Activated naive CD4-positive, alpha-beta T cell treated with anti-CD3 and anti-CD28 coated beads, Interleukin-2, amount 50 U/mL, for 72 hours (primary cell): ENCODE results near the gene GPR39. TPM values are rescaled to one million over a fixed set of nuclear protein-coding genes. Genes with fewer than 3 reads are reported as not detected.

ENCODE experiments used
- ATAC-seq, 2 donors: fragments of 150-1000 bp; cut with Tn5 transposase; 2 replicates each; pipeline ENCODE4 v1.10.0; 2021; ENCODE audit warnings: mild to moderate bottlenecking in 2 of 2, moderate library complexity in 2 of 2
- DNase-seq, 2 donors: peaks; one replicate each; pipeline ENCODE4 v3.0.0; 2021 to 2022; ENCODE audit warnings: low spot score in 2 of 2
- H3K27ac Mint-ChIP-seq, 2 donors: one replicate each; pipeline ENCODE4 v1.8.0; 2022; ENCODE audit warnings: mild to moderate bottlenecking in 2 of 2, mixed read lengths in 2 of 2
- H3K36me3 Mint-ChIP-seq, 2 donors: one replicate each; pipeline ENCODE4 v1.8.0; 2022; ENCODE audit warnings: mixed read lengths in 2 of 2
- H3K9me3 Mint-ChIP-seq, 2 donors: one replicate each; pipeline ENCODE4 v1.8.0; 2022; ENCODE audit warnings: mixed read lengths in 2 of 2
- total RNA-seq, 2 donors: library from RNA; stranded (reverse); gene quantifications; one replicate each; pipeline ENCODE4 v1.2.3, GENCODE V29; 2022

GPR39 gene
- total RNA-seq, 2 donors from 2014 or later = not detected

GRCh38 chr2:132609101-132609890, 192.7 kb downstream of the GPR39 start:
- Mint-ChIP-seq H3K36me3 (no peaks in the 10 kb centered on the region), H3K27ac (no peak overlapping the region), H3K9me3 (peaks cover 0 to 14% of the 10 kb centered on the region in 2 donors)
- DNase-seq (no peak), ATAC-seq (no peak)

DNA sequence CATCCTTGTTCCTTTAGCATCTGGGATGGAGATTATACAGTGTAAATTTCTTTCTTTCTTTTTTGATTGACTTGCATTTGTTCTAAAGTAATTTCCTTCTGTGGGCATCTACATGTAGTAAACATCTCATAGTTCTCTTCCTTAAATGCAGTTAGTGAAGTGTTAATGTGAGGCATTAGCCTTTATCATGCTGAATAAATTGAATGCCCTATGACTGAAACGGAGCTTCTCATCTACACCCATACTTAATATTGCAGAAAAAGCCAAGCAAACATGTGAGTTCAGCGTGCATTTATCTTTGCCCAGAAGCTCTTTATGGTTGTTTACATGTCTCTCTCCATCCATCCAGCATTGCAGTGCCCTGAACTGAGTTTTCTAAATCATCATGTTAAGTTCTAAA, 195.1 kb downstream of the GPR39 start:
- H3K36me3 Mint-ChIP-seq = peaks cover 0 to 5% of the 10 kb centered on the region in 2 donors
- ATAC-seq (no peak), DNase-seq (no peak)
- peaks cover 6 to 10% of the 10 kb centered on the region in 2 donors for H3K9me3 Mint-ChIP-seq
- H3K27ac Mint-ChIP-seq = no peak overlapping the region

DNA sequence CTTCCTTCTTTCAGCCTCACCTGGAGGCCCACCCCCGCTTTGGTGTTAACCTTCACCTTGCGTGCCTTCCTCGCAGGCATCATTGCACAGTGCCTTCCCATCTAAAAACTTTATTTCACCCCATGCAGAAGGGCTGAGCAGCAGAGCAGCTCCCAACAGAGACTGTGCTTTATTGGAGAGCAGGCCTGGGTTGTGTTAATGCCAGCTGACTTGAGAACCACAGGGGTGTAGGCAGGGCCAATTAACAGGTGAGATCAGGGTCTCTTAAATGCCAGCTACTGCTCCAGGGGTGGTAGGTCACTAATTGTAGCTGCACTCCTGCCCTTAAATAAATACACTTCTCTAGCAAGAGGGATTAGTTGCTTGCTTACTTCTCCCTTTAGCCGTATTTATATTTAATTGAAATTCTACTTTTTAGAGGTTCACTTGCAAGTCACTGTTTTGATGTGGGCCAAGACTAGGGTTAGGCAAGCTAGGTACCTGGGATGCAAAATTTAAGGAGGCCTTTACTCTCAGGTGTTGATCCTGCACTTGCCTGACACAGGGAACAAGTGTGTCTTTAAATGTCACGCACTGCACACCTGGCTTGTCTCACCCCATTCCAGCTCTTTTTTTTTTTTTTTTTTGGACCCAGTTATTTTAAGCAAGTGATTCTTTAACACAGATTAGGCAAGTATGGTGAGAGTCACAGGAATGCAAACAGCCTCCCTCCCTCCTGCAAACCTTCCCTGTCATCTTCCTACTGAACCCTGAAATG, 198.9 kb downstream of the GPR39 start:
- ATAC-seq = no peak
- no peak overlapping the region for H3K27ac Mint-ChIP-seq
- H3K9me3 Mint-ChIP-seq = peaks cover 9 to 10% of the 10 kb centered on the region in 2 donors
- DNase-seq = no peak
- peaks cover 0 to 5% of the 10 kb centered on the region in 2 donors for H3K36me3 Mint-ChIP-seq

- peaks cover 0 to 5% of the 10 kb centered on the region in 2 donors for H3K36me3 Mint-ChIP-seq
- H3K27ac Mint-ChIP-seq = no peak overlapping the region
- DNase-seq (no peak), ATAC-seq (no peak)
- H3K9me3 Mint-ChIP-seq = peaks cover 6 to 9% of the 10 kb centered on the region in 2 donors
Observed at GRCh38 chr2:132617989-132618388, 201.4 kb downstream of the GPR39 start.

- H3K36me3 Mint-ChIP-seq = peaks cover 0 to 5% of the 10 kb centered on the region in 2 donors
- H3K9me3 Mint-ChIP-seq = peaks cover 6 to 9% of the 10 kb centered on the region in 2 donors
- DNase-seq (no peak), ATAC-seq (no peak)
- no peak overlapping the region for H3K27ac Mint-ChIP-seq
Observed at GRCh38 chr2:132618734-132619133, 202.1 kb downstream of the GPR39 start.

- Mint-ChIP-seq H3K9me3 (peaks cover 6 to 15% of the 10 kb centered on the region in 2 donors), H3K36me3 (peaks cover 0 to 3% of the 10 kb centered on the region in 2 donors), H3K27ac (no peak overlapping the region)
- no peak for DNase-seq
- ATAC-seq = no peak
Observed at GRCh38 chr2:132620115-132620514, 203.5 kb downstream of the GPR39 start.

DNA sequence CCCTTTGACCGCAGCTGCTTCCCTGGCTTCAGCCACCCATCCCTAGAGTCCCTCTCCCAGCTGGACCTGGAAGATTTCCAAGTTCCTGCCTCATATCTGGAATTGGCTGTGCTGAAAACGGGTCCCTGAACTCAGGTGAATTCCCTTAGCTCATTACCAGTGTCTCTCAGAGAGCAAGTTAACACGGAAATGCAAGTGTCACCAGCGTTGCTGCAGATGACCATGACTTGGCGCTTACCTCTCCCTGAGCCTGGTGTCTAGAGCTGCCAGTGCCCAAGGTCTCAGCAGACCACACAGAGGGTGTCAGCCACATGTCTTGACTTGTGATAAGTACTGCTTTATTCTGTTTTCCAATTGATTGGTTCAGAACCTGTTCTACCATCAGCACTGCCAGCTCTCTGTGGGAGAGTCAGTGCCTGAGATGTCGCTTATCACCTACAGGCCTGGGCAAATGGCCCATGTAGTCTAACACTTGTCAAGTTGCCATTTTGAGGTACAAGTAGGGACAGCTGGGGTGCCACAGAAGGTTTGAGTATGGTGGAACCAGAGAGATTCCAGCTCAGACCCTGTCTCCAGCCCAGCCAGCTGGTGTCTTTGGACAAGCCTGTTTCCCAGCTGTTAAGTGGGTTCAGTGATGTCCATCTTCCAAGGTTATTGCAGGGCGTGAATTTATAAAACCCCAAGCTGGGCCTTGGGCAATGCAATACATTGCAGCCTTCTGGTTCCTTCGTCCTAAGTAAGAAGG, 204.7 kb downstream of the GPR39 start:
- Mint-ChIP-seq H3K9me3 (peaks cover 4 to 14% of the 10 kb centered on the region in 2 donors), H3K27ac (no peak overlapping the region), H3K36me3 (no peaks in the 10 kb centered on the region)
- ATAC-seq (no peak), DNase-seq (no peak)

- peaks cover 4 to 9% of the 10 kb centered on the region in 2 donors for H3K9me3 Mint-ChIP-seq
- H3K27ac Mint-ChIP-seq = no peak overlapping the region
- no peak for ATAC-seq
- no peaks in the 10 kb centered on the region for H3K36me3 Mint-ChIP-seq
- no peak for DNase-seq
Observed at GRCh38 chr2:132623096-132623839, 206.7 kb downstream of the GPR39 start.

GRCh38 chr2:132627536-132627935, 210.9 kb downstream of the GPR39 start:
- Mint-ChIP-seq H3K36me3 (no peaks in the 10 kb centered on the region), H3K27ac (no peak overlapping the region), H3K9me3 (peaks cover 13 to 18% of the 10 kb centered on the region in 2 donors)
- no peak for ATAC-seq
- DNase-seq = no peak

DNA sequence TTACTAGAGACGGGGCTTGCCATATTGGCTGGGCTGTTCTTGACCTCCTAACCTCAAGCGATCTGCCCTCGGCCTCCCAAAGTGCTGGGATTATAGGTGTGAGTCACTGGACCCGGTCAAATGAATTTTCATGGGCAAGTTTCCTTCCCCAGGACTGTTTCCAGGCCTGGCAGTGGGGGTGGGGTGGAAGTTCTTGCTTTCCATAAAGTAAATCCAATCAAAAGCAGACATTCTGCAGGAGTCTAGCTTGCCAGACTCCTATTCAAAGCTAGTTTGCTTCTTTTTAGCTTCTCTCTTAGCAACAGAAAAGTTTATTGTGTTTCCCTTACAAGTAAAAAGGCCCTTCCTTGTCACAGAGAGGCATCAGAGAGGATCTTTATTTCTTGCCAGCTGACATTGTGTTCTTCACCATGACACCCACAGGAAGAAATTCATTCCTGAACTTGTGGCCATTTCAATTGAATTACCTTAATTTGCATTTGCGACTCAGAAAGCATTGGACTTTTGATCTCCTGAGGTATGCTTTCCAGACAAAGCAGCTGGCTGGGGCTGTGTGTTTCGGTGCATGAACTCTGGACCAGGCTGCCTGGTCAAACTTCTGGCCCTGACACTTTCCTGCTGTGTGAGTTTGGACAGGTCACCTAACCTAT, 215.5 kb downstream of the GPR39 start:
- DNase-seq (no peak), ATAC-seq (no peak)
- no peaks in the 10 kb centered on the region for H3K36me3 Mint-ChIP-seq
- H3K27ac Mint-ChIP-seq = no peak overlapping the region
- H3K9me3 Mint-ChIP-seq = peaks cover 22 to 23% of the 10 kb centered on the region in 2 donors

DNA sequence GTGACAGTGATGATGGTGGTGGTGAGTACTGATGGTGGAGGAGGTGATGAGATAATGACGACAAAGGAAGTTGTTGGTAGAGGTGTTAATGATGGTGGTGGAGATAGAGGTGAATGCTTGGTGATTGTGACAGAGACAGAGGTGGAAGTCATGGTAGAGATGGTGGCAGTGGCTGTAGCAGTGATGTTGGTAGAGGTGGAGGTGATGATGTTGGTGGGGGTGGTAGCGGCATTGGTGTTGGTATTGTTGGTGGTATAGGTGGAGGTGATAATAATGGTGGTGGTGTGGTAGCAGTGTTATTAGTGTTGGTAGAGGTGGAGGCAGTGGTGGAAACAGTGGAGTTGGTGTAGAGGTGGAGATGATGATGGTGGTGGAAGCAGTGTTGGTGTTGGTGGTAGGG, 217.0 kb downstream of the GPR39 start:
- ATAC-seq = no peak
- Mint-ChIP-seq H3K36me3 (no peaks in the 10 kb centered on the region), H3K27ac (no peak overlapping the region), H3K9me3 (peaks cover 22 to 23% of the 10 kb centered on the region in 2 donors)
- no peak for DNase-seq

DNA sequence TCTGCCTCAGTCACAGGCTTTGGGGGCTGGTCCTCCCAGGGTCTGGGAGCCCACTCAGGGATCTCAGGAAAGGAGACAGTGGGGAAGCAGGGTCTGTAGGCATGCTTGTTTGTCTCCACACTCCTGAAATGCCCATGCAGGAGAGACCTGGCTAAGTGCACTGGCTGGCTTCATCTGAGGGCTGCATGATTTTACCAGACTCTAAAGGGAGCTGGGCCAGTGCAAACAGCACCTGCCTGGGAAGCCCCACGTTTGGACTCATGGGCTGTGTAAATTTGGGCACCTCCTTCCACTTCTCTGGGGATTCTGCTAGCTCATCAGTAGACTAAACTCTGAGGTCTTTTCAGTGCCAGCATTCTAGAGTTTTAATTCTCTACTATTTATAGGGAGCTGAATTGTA, 219.7 kb downstream of the GPR39 start:
- no peak for DNase-seq
- ATAC-seq = no peak
- Mint-ChIP-seq H3K27ac (no peak overlapping the region), H3K36me3 (no peaks in the 10 kb centered on the region), H3K9me3 (peaks cover 12 to 14% of the 10 kb centered on the region in 2 donors)

DNA sequence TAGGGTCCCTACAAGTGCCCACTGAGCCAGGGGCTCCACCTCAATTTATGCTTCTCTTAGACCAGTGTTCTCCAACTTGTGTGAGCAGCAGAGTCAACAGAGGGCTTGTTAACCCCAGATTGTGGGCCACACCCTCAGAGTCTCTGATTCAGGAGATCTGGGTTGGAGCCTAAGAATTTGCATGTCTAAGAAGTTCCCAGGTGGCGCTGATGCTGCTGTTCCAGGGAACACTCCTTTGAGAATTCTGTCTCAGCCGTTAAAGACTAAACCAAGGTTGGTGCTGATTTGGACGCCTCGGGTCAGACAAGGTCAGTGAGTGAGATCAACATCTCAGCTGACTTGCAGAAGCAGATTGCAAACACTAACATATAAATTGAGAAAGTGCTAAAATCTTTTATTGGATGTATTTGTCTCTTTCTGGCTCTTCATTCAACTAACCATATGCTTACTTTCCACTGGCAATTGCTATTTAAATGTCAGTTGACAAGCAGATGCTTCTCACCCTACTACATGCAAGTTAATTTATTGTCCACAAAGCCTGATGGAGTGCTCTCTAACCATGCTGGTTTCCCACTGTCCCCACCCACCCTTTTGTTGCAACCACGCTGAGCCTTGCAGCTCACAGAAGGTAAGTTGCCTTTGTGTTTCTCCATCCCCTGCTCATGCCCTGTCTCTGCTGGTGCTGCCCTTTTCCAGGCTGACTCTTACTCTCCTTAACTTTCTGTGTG, 221.9 kb downstream of the GPR39 start:
- Mint-ChIP-seq H3K36me3 (no peaks in the 10 kb centered on the region), H3K9me3 (peaks cover 9 to 11% of the 10 kb centered on the region in 2 donors), H3K27ac (no peak overlapping the region)
- DNase-seq = no peak
- no peak for ATAC-seq

GRCh38 chr2:132640116-132640515, 223.5 kb downstream of the GPR39 start:
- H3K36me3 Mint-ChIP-seq = no peaks in the 10 kb centered on the region
- DNase-seq = no peak
- H3K27ac Mint-ChIP-seq = no peak overlapping the region
- ATAC-seq = no peak
- H3K9me3 Mint-ChIP-seq = peaks cover 3 to 4% of the 10 kb centered on the region in 2 donors

DNA sequence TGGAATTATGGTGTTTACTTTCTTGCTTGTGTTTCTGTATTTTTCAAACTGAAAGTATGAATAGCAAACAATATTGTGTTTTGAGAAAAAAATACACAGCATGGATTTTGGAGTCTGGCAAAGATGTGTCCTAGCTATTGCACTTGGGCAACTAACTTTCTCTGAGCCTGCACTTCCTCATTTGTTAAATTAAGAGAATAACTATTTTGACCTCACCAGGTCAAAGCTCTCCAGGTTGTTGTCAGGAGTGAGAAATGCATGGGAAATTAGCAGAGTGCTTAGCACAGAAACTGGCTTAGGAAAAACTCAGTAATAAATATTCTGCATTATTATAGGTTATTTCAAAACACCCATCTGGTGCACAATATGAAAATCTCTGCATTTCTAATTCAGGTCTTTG, 225.2 kb downstream of the GPR39 start:
- ATAC-seq (no peak), DNase-seq (no peak)
- Mint-ChIP-seq H3K27ac (no peak overlapping the region), H3K9me3 (no peaks in the 10 kb centered on the region), H3K36me3 (no peaks in the 10 kb centered on the region)
